GM12878 (cell line): ENCODE measurements around the gene LEUTX. TPM values are rescaled to one million over a fixed set of nuclear protein-coding genes. Genes with fewer than 3 reads are reported as not detected.

ENCODE experiments used
- ATAC-seq: fragments of 200-7000 bp; cut with Tn5 transposase; 3 replicates; pipeline ENCODE4 v1.9.1; 2020; ENCODE audit warnings: mild to moderate bottlenecking, moderate library complexity
- BruUV-seq: library from RNA; stranded (reverse); fragments of 400-500 nt; replicated peaks from 2 replicates; lab custom pipeline; 2021; lab: Mats Ljungman, UMichigan
- CTCF ChIA-PET: fragments of 300-600 bp; sonication (Branson Sonifier 250); formaldehyde crosslinking; extraction: SDS; loops from one replicate; lab custom pipeline; 2021; ENCODE audit warnings: inconsistent platforms; lab: Yijun Ruan, JAX
- POLR2A ChIA-PET: fragments of 350-600 bp; formaldehyde crosslinking; extraction: SDS; loops from one replicate; lab custom pipeline; 2021; ENCODE audit warnings: inconsistent platforms; lab: Charles Lee
- RAD21 ChIA-PET: fragments of 300-600 bp; sonication (Branson Sonifier 250); formaldehyde crosslinking; loops from one replicate; lab custom pipeline; 2023; ENCODE audit warnings: antibody characterized with exemption; ENCODE audit not compliant: unreplicated experiment; lab: Charles Lee
- SMC1A ChIA-PET: fragments of 300-600 bp; sonication (Branson Sonifier 250); formaldehyde crosslinking; loops from one replicate; lab custom pipeline; 2023; ENCODE audit not compliant: unreplicated experiment, uncharacterized antibody; lab: Charles Lee
- DNase-seq: peaks from one replicate; pipeline ENCODE4 v3.0.0-alpha.2; 2011; ENCODE audit warnings: low read depth, low spot score
- FAIRE-seq: peaks from 3 replicates; lab custom pipeline; 2011; peaks lifted over from hg19 to GRCh38; lab: Jason Lieb, UNC
- H2AFZ ChIP-seq: 2 replicates; pipeline ENCODE4 v1.6.0; 2011; ENCODE audit warnings: low read depth, low read length, control low read depth; ENCODE audit not compliant: control insufficient read depth
- H3K27ac ChIP-seq: 2 replicates; pipeline ENCODE4 v1.5.1; 2011; ENCODE audit warnings: control low read depth; ENCODE audit not compliant: control insufficient read depth, insufficient read depth
- H3K27me3 ChIP-seq, 2 experiments: replicated peaks in 1 of 2; 2 replicates each; pipeline versions ENCODE4 v1.6.0 to v1.6.1; 2011; ENCODE audit warnings: low read length in 1 of 2; ENCODE audit not compliant: control insufficient read depth in 2 of 2, insufficient read depth in 2 of 2
- H3K36me3 ChIP-seq, 2 experiments: 2 replicates each; pipeline ENCODE4 v1.5.1; 2011; ENCODE audit warnings: low read length in 1 of 2; ENCODE audit not compliant: control insufficient read depth in 2 of 2, insufficient read depth in 2 of 2
- H3K4me1 ChIP-seq: 2 replicates; pipeline ENCODE4 v1.6.1; 2011; ENCODE audit warnings: mild to moderate bottlenecking, low read length, moderate library complexity, mixed read lengths; ENCODE audit not compliant: control insufficient read depth, insufficient read depth
- H3K4me2 ChIP-seq: 2 replicates; pipeline ENCODE4 v1.6.0; 2011; ENCODE audit warnings: control low read depth; ENCODE audit not compliant: control insufficient read depth, insufficient read depth
- H3K4me3 ChIP-seq: fragments of 200-600 bp; sonication (generic); 2 replicates; pipeline ENCODE4 v1.5.1; 2016
- H3K79me2 ChIP-seq: 2 replicates; pipeline ENCODE4 v1.6.0; 2011; ENCODE audit warnings: low read length; ENCODE audit not compliant: control insufficient read depth, insufficient read depth
- H3K9ac ChIP-seq: 2 replicates; pipeline ENCODE4 v1.8.0; 2011; ENCODE audit warnings: low read length, control low read depth, mixed read lengths; ENCODE audit not compliant: control insufficient read depth, insufficient read depth
- H3K9me3 ChIP-seq: replicated peaks from 3 replicates; pipeline ENCODE4 v1.5.1; 2011; ENCODE audit warnings: mild to moderate bottlenecking, low read length; ENCODE audit not compliant: control insufficient read depth, insufficient read depth
- H4K20me1 ChIP-seq: 2 replicates; pipeline ENCODE4 v1.6.0; 2011; ENCODE audit not compliant: control insufficient read depth, insufficient read depth
- EED ChIP-seq: sonication (generic); IDR thresholded peaks from 2 replicates; pipeline ENCODE4 v1.6.1; 2016; ENCODE audit warnings: antibody characterized with exemption, low read depth
- IKZF1 ChIP-seq: fragments of 450-650 bp; conservative IDR thresholded peaks from 2 replicates; pipeline ENCODE4 v1.6.1; 2017; ENCODE audit warnings: antibody characterized with exemption, mild to moderate bottlenecking
- IKZF2 ChIP-seq, 2 experiments: fragments of 450-650 bp; IDR thresholded peaks; 2 replicates each; pipeline ENCODE4 v1.6.1; 2017; ENCODE audit warnings: mild to moderate bottlenecking in 2 of 2, moderate library complexity in 2 of 2
- RAD21 ChIP-seq: IDR thresholded peaks from 2 replicates; pipeline ENCODE4 v1.6.1; 2011; ENCODE audit warnings: mild to moderate bottlenecking, low read depth, low read length, moderate library complexity; ENCODE audit not compliant: insufficient read depth
- SPI1 ChIP-seq: IDR thresholded peaks from 2 replicates; pipeline ENCODE4 v1.6.1; 2011; ENCODE audit warnings: low read depth, mild to moderate bottlenecking, low read length, moderate library complexity, borderline replicate concordance; ENCODE audit not compliant: insufficient read depth
- WGBS: methylation state at CpG from one replicate; pipeline ENCODE4 v1.1.6; 2016; ENCODE audit warnings: low lambda C conversion rate; ENCODE audit not compliant: insufficient replicate concordance, insufficient coverage; ENCODE audit errors: missing lambda C conversion rate; 5-methylcytosine and 5-hydroxymethylcytosine counted together
- in situ Hi-C: fragments of 300-500 bp; cut with MboI; formaldehyde crosslinking; loops from 9 replicates; pipeline ENCODE4 v1.14.3; 2018; ENCODE audit warnings: mixed read lengths
- intact Hi-C: fragments of 100-400 bp; cut with micrococcal nuclease; formaldehyde crosslinking; loops from one replicate; pipeline ENCODE4 v1.14.2; 2022; ENCODE audit not compliant: unreplicated experiment
- polyA plus RNA-seq, 11 experiments: library from polyadenylated mRNA; depleted of rRNA in 4 of 11; unstranded in 6 of 11; stranded (reverse) in 5 of 11; fragments of >200 nt; fragmentation: Nextera tagmentation in 4 of 11; fragmentation: Illumina TruSeq in 1 of 11; extraction: Ambion mirVana in 4 of 11; extraction: Trizol in 1 of 11; gene quantifications; 1 replicate in 1 of 11; 2 replicates in 10 of 11; pipeline versions ENCODE4 v1.2.1 to v1.2.3, GENCODE V29; 2011 to 2016; ENCODE audit warnings: inconsistent platforms in 2 of 11, missing spikeins in 2 of 11, low read depth in 1 of 11
- total RNA-seq, 4 experiments: library from RNA; depleted of rRNA in 3 of 4; stranded (reverse); fragments of >200 nt in 3 of 4; fragmentation: Illumina TruSeq in 1 of 4; extraction: Trizol in 1 of 4; gene quantifications; 2 replicates each; pipeline versions ENCODE4 v1.2.1 to v1.2.3, GENCODE V29; 2013 to 2021
- TF ChIP-seq, protein P1 (sequence below), 3 experiments: IDR thresholded peaks in 2 of 3; conservative IDR thresholded peaks in 1 of 3; 2 replicates each; pipeline ENCODE4 v1.5.1; 2011; ENCODE audit warnings: low read depth in 3 of 3, low read length in 3 of 3, mild to moderate bottlenecking in 3 of 3, control low read depth in 2 of 3, moderate library complexity in 2 of 3, inconsistent platforms in 1 of 3, mixed read lengths in 1 of 3; ENCODE audit not compliant: control insufficient read depth in 2 of 3, insufficient read depth in 1 of 3; ENCODE audit errors: extremely low read depth in 1 of 3

LEUTX gene
- total and polyA plus RNA-seq, 10 of the 15 experiments (the other 5 are each of a cell fraction or from before 2014, with no cell fraction given): 0.29 to 0.46 (median 0.40) TPM; not detected in 4

- WGBS: 57% methylated on average over 16 of the region's 16 CpGs
- Histone ChIP-seq H3K4me3 (no peak overlapping the region), H3K79me2 (no peaks in the 10 kb centered on the region), H3K4me2 (no peak overlapping the region), H3K27me3 (no peaks in the 10 kb centered on the region), H4K20me1 (no peaks in the 10 kb centered on the region), H2AFZ (no peak overlapping the region), H3K4me1 (peaks cover 5% of the 10 kb centered on the region), H3K27ac (no peak overlapping the region), H3K36me3 (no peaks in the 10 kb centered on the region), H3K9me3 (peaks cover 2% of the 10 kb centered on the region; the same call in 1 of the 3 replicates), H3K9ac (no peak overlapping the region)
- ATAC-seq (no peak), DNase-seq (no peak), FAIRE-seq (no peak)
- intact Hi-C loops (loop anchor here (1.0 to 2.0 kb wide), 3 partner anchors 79 to 215 kb away; no protein-coding TSS in a partner anchor), in situ Hi-C loops (no loop called here)
- ChIA-PET SMC1A (interaction anchor here (0.8 to 7.8 kb wide), 11 partner anchors 14 to 214 kb away, joined by 3 to 129 read pairs (median 5); no protein-coding TSS in a partner anchor), CTCF (interaction anchor here (0.6 to 8.0 kb wide), 21 partner anchors 10 to 382 kb away, joined by 3 to 136 read pairs (median 4); partner anchors contain the start of genes DYRK1B, FBL and LGALS14), POLR2A (no interaction called here), RAD21 (interaction anchor here (0.9 to 1.9 kb wide), 5 partner anchors 64 to 92 kb away, joined by 3 to 12 read pairs (median 6); no protein-coding TSS in a partner anchor)
- TF ChIP-seq IKZF1 (peak; percentile 51), SPI1 (no peak), EED (peak; percentile 46; the same call in 1 of the 2 replicates), IKZF2 (IDR thresholded peaks at IDR 0.05) (0 out of 4 replicates have a peak, but pooled peaks have one; percentile 9 to 18), RAD21 (0 out of 2 replicates have a peak, but pooled peaks have one; percentile 22)
- TF ChIP-seq, protein P1, sequence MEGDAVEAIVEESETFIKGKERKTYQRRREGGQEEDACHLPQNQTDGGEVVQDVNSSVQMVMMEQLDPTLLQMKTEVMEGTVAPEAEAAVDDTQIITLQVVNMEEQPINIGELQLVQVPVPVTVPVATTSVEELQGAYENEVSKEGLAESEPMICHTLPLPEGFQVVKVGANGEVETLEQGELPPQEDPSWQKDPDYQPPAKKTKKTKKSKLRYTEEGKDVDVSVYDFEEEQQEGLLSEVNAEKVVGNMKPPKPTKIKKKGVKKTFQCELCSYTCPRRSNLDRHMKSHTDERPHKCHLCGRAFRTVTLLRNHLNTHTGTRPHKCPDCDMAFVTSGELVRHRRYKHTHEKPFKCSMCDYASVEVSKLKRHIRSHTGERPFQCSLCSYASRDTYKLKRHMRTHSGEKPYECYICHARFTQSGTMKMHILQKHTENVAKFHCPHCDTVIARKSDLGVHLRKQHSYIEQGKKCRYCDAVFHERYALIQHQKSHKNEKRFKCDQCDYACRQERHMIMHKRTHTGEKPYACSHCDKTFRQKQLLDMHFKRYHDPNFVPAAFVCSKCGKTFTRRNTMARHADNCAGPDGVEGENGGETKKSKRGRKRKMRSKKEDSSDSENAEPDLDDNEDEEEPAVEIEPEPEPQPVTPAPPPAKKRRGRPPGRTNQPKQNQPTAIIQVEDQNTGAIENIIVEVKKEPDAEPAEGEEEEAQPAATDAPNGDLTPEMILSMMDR (IDR thresholded peaks at IDR 0.05 in 2 of 3, conservative IDR thresholded peaks at IDR 0.05 in 1 of 3; ENCODE audit: control insufficient read depth in 2 of 3, extremely low read depth in 1 of 3, insufficient read depth in 1 of 3, low read depth in 3 of 3, low read length in 3 of 3): peak; percentile 29 to 79 (median 56); a peak in 5 of 6 replicates
- no TSS peak for BruUV-seq
These were observed 13.3 kb upstream of the LEUTX start for GRCh38 chr19:39765091-39766076.
